Glutamatergic neuron (in vitro differentiated cells): Measurements from ENCODE around the gene SCRN1. TPM values are rescaled to one million over a fixed set of nuclear protein-coding genes. Genes with fewer than 3 reads are reported as not detected.

Source experiments
- DNase-seq: peaks from one replicate; pipeline ENCODE4 v3.0.0; 2022
- H3K27ac Mint-ChIP-seq: one replicate; pipeline ENCODE4 v1.8.0; 2020; ENCODE audit warnings: mild to moderate bottlenecking, mixed read lengths, inconsistent platforms; ENCODE audit not compliant: unreplicated experiment
- H3K27me3 Mint-ChIP-seq: one replicate; pipeline ENCODE4 v1.8.0; 2020; ENCODE audit warnings: mild to moderate bottlenecking, moderate library complexity, mixed read lengths, inconsistent platforms; ENCODE audit not compliant: unreplicated experiment
- H3K36me3 Mint-ChIP-seq: one replicate; pipeline ENCODE4 v1.8.0; 2020; ENCODE audit warnings: mild to moderate bottlenecking, mixed read lengths, inconsistent platforms; ENCODE audit not compliant: unreplicated experiment
- H3K4me1 Mint-ChIP-seq: one replicate; pipeline ENCODE4 v1.8.0; 2020; ENCODE audit warnings: mild to moderate bottlenecking, low read depth, mixed read lengths, inconsistent platforms; ENCODE audit not compliant: unreplicated experiment
- H3K4me3 Mint-ChIP-seq: one replicate; pipeline ENCODE4 v1.8.0; 2020; ENCODE audit warnings: mild to moderate bottlenecking, mixed read lengths, inconsistent platforms; ENCODE audit not compliant: unreplicated experiment
- H3K9me3 Mint-ChIP-seq: one replicate; pipeline ENCODE4 v1.8.0; 2020; ENCODE audit warnings: mild to moderate bottlenecking, moderate library complexity, mixed read lengths, inconsistent platforms; ENCODE audit not compliant: unreplicated experiment
- CTCF ChIP-seq: fragments of 200-600 bp; sonication (generic); IDR thresholded peaks from one replicate; pipeline ENCODE4 v1.5.0; 2021; ENCODE audit not compliant: partially characterized antibody, unreplicated experiment
- total RNA-seq: library from RNA; stranded (reverse); fragmentation: NEBNext Ultra II Directional; extraction: Animal tissue kit (Norgen Biotek cat#: 25700); gene quantifications from one replicate; pipeline ENCODE4 v1.2.1, GENCODE V29; 2021; ENCODE audit not compliant: unreplicated experiment

SCRN1 gene
- total RNA-seq, 1 donor from 2014 or later, result 168 TPM

GRCh38 chr7:29950480-29950879 lies 39.1 kb downstream of the SCRN1 start:
- no peak for DNase-seq
- no peak for TF ChIP-seq CTCF
- Mint-ChIP-seq H3K4me1 (peaks cover 15% of the 10 kb centered on the region), H3K9me3 (peaks cover 6% of the 10 kb centered on the region), H3K36me3 (peaks cover 23% of the 10 kb centered on the region), H3K27ac (no peak overlapping the region), H3K27me3 (peaks cover 1% of the 10 kb centered on the region), H3K4me3 (no peak overlapping the region)

GRCh38 chr7:29948587-29948986 lies 41.0 kb downstream of the SCRN1 start:
- Mint-ChIP-seq H3K27ac (no peak overlapping the region), H3K36me3 (peaks cover 27% of the 10 kb centered on the region), H3K9me3 (peaks cover 4% of the 10 kb centered on the region), H3K4me1 (no peaks in the 10 kb centered on the region), H3K27me3 (no peaks in the 10 kb centered on the region), H3K4me3 (no peak overlapping the region)
- no peak for TF ChIP-seq CTCF
- DNase-seq, result no peak

GRCh38 chr7:29946428-29947186 lies 43.0 kb downstream of the SCRN1 start:
- Mint-ChIP-seq H3K27ac (no peak overlapping the region), H3K9me3 (peaks cover 4% of the 10 kb centered on the region), H3K27me3 (no peaks in the 10 kb centered on the region), H3K36me3 (peaks cover 28% of the 10 kb centered on the region), H3K4me3 (no peak overlapping the region), H3K4me1 (no peaks in the 10 kb centered on the region)
- TF ChIP-seq CTCF, result no peak
- DNase-seq, result no peak

GRCh38 chr7:29945259-29945809 lies 44.3 kb downstream of the SCRN1 start:
- H3K27me3 Mint-ChIP-seq, result no peaks in the 10 kb centered on the region
- TF ChIP-seq CTCF, result no peak
- peaks cover 4% of the 10 kb centered on the region for H3K9me3 Mint-ChIP-seq
- H3K27ac Mint-ChIP-seq, result no peak overlapping the region
- no peak for DNase-seq
- peaks cover 23% of the 10 kb centered on the region for H3K36me3 Mint-ChIP-seq
- no peaks in the 10 kb centered on the region for H3K4me1 Mint-ChIP-seq
- H3K4me3 Mint-ChIP-seq, result no peak overlapping the region

GRCh38 chr7:29940199-29940598 lies 49.4 kb downstream of the SCRN1 start:
- peaks cover 14% of the 10 kb centered on the region for H3K36me3 Mint-ChIP-seq
- H3K9me3 Mint-ChIP-seq, result no peaks in the 10 kb centered on the region
- H3K4me1 Mint-ChIP-seq, result no peaks in the 10 kb centered on the region
- no peak overlapping the region for H3K4me3 Mint-ChIP-seq
- peaks cover 2% of the 10 kb centered on the region for H3K27me3 Mint-ChIP-seq
- H3K27ac Mint-ChIP-seq, result no peak overlapping the region
- no peak for DNase-seq
- TF ChIP-seq CTCF, result no peak
